ENCODE results near the gene PATE3. TPM values are rescaled to one million over a fixed set of nuclear protein-coding genes. Genes with fewer than 3 reads are reported as not detected.

The PATE3 gene
- total and polyA plus RNA-seq, 2 donors (not counting 1 experiment from before 2014, with no cell fraction given): not detected

GRCh38 chr11:125778728-125779127 is 9.2 kb upstream of the PATE3 start, which contains the start of gene PATE2:
Gene PATE2 (minus strand): TSS chr11:125778828. CDS start chr11:125778773, 55 bp downstream.
- Mint-ChIP-seq H3K27me3 (peaks cover 27% of the 10 kb centered on the region), H3K4me1 (no peaks in the 10 kb centered on the region), H3K9me3 (ENCODE audit: insufficient read depth) (no peaks in the 10 kb centered on the region), H3K27ac (no peak within 1 kb of the TSS), H3K4me3 (no peak within 1 kb of the TSS)
- intact Hi-C loops (cut with micrococcal nuclease): no loop called here
- DNase-seq (no peak), ATAC-seq (ENCODE audit: low read depth) (no peak)
- Histone ChIP-seq H3K4me1 (ENCODE audit: control insufficient read depth in 2 of 2, insufficient read depth in 2 of 2, low read length in 2 of 2) (no peaks in the 10 kb centered on the region), H3K79me2 (ENCODE audit: control insufficient read depth, insufficient read depth, low read length) (no peaks in the 10 kb centered on the region), H3K27me3 (replicated peaks in 1 of 4; ENCODE audit: control extremely low read depth in 1 of 4, control insufficient read depth in 3 of 4, insufficient read depth in 4 of 4, low read length in 3 of 4) (no peaks in the 10 kb centered on the region), H3K4me3 (ENCODE audit: control extremely low read depth in 1 of 5, extremely low read depth in 1 of 5, insufficient read depth in 1 of 5, low read depth in 2 of 5, low read length in 4 of 5) (no peak within 1 kb of the TSS), H3K27ac (ENCODE audit: low read length in 2 of 2) (no peak within 1 kb of the TSS), H4K20me1 (ENCODE audit: control insufficient read depth, insufficient read depth, low read length, poor library complexity, severe bottlenecking) (no peaks in the 10 kb centered on the region), H3K9me3 (ENCODE audit: control extremely low read depth in 1 of 3, control insufficient read depth in 2 of 3, insufficient read depth in 1 of 3, low read length in 2 of 3) (no peaks in the 10 kb centered on the region), H3K36me3 (replicated peaks in 1 of 2; ENCODE audit: control extremely low read depth in 1 of 2, control insufficient read depth in 1 of 2, extremely low read depth in 1 of 2, insufficient read depth in 2 of 2, low read length in 1 of 2) (no peaks in the 10 kb centered on the region), H3K4me2 (replicated peaks; ENCODE audit: low read depth, low read length, poor library complexity, severe bottlenecking) (no peak within 1 kb of the TSS), H2AFZ (ENCODE audit: insufficient read depth, low read depth, low read length, poor library complexity, severe bottlenecking) (no peak within 1 kb of the TSS), H3K9ac (ENCODE audit: low read length) (no peak within 1 kb of the TSS)
- ChIA-PET POLR2A (no interaction called here), CTCF (no interaction called here)
- TF ChIP-seq EZH2 (IDR thresholded peaks at IDR 0.05; ENCODE audit: borderline replicate concordance, insufficient read depth, low read depth, low read length, poor library complexity, severe bottlenecking) (no peak), CTCF (IDR thresholded peaks at IDR 0.05) (no peak)

GRCh38 chr11:125784678-125785077 is 3.2 kb upstream of the PATE3 start:
- Histone ChIP-seq H3K9ac (ENCODE audit: low read length) (no peak overlapping the region), H3K4me2 (replicated peaks; ENCODE audit: low read depth, low read length, poor library complexity, severe bottlenecking) (no peak overlapping the region), H3K27ac (ENCODE audit: low read length in 2 of 2) (no peak overlapping the region), H3K9me3 (ENCODE audit: control extremely low read depth in 1 of 3, control insufficient read depth in 2 of 3, insufficient read depth in 1 of 3, low read length in 2 of 3) (peaks cover 0 to 1% (median 0%) of the 10 kb centered on the region in 3 donors), H4K20me1 (ENCODE audit: control insufficient read depth, insufficient read depth, low read length, poor library complexity, severe bottlenecking) (no peaks in the 10 kb centered on the region), H3K27me3 (replicated peaks in 1 of 4; ENCODE audit: control extremely low read depth in 1 of 4, control insufficient read depth in 3 of 4, insufficient read depth in 4 of 4, low read length in 3 of 4) (no peaks in the 10 kb centered on the region), H3K4me1 (ENCODE audit: control insufficient read depth in 2 of 2, insufficient read depth in 2 of 2, low read length in 2 of 2) (no peaks in the 10 kb centered on the region), H3K4me3 (ENCODE audit: control extremely low read depth in 1 of 5, extremely low read depth in 1 of 5, insufficient read depth in 1 of 5, low read depth in 2 of 5, low read length in 4 of 5) (no peak overlapping the region), H3K79me2 (ENCODE audit: control insufficient read depth, insufficient read depth, low read length) (no peaks in the 10 kb centered on the region), H3K36me3 (replicated peaks in 1 of 2; ENCODE audit: control extremely low read depth in 1 of 2, control insufficient read depth in 1 of 2, extremely low read depth in 1 of 2, insufficient read depth in 2 of 2, low read length in 1 of 2) (no peaks in the 10 kb centered on the region), H2AFZ (ENCODE audit: insufficient read depth, low read depth, low read length, poor library complexity, severe bottlenecking) (no peak overlapping the region)
- ATAC-seq (ENCODE audit: low read depth) (no peak), DNase-seq (no peak)
- Mint-ChIP-seq H3K4me1 (no peaks in the 10 kb centered on the region), H3K27ac (no peak overlapping the region), H3K27me3 (peaks cover 1% of the 10 kb centered on the region), H3K9me3 (ENCODE audit: insufficient read depth) (no peaks in the 10 kb centered on the region), H3K4me3 (no peak overlapping the region)
- POLR2A ChIA-PET: no interaction called here
- TF ChIP-seq EZH2 (IDR thresholded peaks at IDR 0.05; ENCODE audit: borderline replicate concordance, insufficient read depth, low read depth, low read length, poor library complexity, severe bottlenecking) (no peak), CTCF (IDR thresholded peaks at IDR 0.05) (no peak)
- WGBS (ENCODE audit: insufficient coverage): 0% methylated on average over 1 of the region's 2 CpGs
- intact Hi-C loops (cut with micrococcal nuclease): no loop called here
- CTCF ChIA-PET: no interaction called here

Data from B cell (primary cell).